HUES64 (cell line): ENCODE measurements around the gene RBM18.

Experiments
- H3K27ac ChIP-seq: 2 replicates; pipeline ENCODE4 v1.7.0; 2013; ENCODE audit warnings: low read depth, low read length, inconsistent platforms
- H3K27me3 ChIP-seq: 2 replicates; pipeline ENCODE4 v1.6.1; 2013; ENCODE audit warnings: mild to moderate bottlenecking, low read length; ENCODE audit not compliant: insufficient read depth
- H3K36me3 ChIP-seq: 2 replicates; pipeline ENCODE4 v1.6.1; 2013; ENCODE audit warnings: mild to moderate bottlenecking, low read length; ENCODE audit not compliant: insufficient read depth
- H3K4me1 ChIP-seq: 2 replicates; pipeline ENCODE4 v1.6.1; 2013; ENCODE audit warnings: mild to moderate bottlenecking, low read length, moderate library complexity; ENCODE audit not compliant: insufficient read depth
- H3K4me3 ChIP-seq: 2 replicates; pipeline ENCODE4 v1.5.1; 2013; ENCODE audit warnings: mild to moderate bottlenecking, low read length, moderate library complexity
- H3K9ac ChIP-seq: 2 replicates; pipeline ENCODE4 v1.6.1; 2013; ENCODE audit warnings: mild to moderate bottlenecking, low read depth, low read length
- H3K9me3 ChIP-seq: 2 replicates; pipeline ENCODE4 v1.6.1; 2013; ENCODE audit warnings: low read depth, low read length; ENCODE audit not compliant: insufficient read depth
- WGBS: fragments of 150-250, 120-280 bp; methylation state at CpG from one replicate; pipeline ENCODE4 v1.1.7; 2013; ENCODE audit warnings: missing lambda C conversion rate; 5-methylcytosine and 5-hydroxymethylcytosine counted together

Gene RBM18

GRCh38 chr9:122256206-122256605 lies 8.4 kb downstream of the RBM18 start:
- H3K9ac ChIP-seq: no peak overlapping the region

GRCh38 chr9:122254761-122255160 lies 9.9 kb downstream of the RBM18 start:
- no peaks in the 10 kb centered on the region for H3K9me3 ChIP-seq
- H3K4me3 ChIP-seq: no peak overlapping the region
- H3K36me3 ChIP-seq: peaks cover 54% of the 10 kb centered on the region
- H3K27me3 ChIP-seq: no peaks in the 10 kb centered on the region
- no peak overlapping the region for H3K9ac ChIP-seq
- WGBS: 84% methylated on average over 3 of the region's 3 CpGs
- H3K27ac ChIP-seq: no peak overlapping the region
- H3K4me1 ChIP-seq: peaks cover 25% of the 10 kb centered on the region

More at GRCh38 chr9:122256206-122256605, 8.4 kb downstream of the RBM18 start:
- Histone ChIP-seq H3K4me1 (peaks cover 25% of the 10 kb centered on the region), H3K4me3 (no peak overlapping the region), H3K27me3 (no peaks in the 10 kb centered on the region), H3K9me3 (no peaks in the 10 kb centered on the region), H3K36me3 (peaks cover 51% of the 10 kb centered on the region), H3K27ac (no peak overlapping the region; the same call in 1 of the 2 replicates)
- 88% methylated on average over 5 of the region's 5 CpGs for WGBS

DNA sequence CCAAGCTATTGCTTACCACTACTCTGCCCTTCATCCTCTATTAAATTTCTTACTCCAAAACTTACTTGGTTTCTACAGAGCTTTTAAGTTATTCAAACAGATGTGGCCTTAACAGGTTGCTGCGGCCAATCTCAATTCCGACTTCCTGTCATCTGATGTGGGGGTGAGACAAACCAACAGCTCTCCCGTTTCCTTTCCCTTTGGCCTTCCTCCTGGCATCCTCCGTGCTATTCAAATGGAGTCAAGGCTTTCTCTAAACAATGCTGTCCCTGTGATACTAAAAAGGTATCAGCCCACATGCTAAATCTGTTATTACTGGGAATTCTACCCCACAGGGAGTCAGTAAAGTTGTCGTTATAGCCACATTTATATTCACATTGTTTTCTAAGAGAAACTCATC lies 11.8 kb downstream of the RBM18 start:
- 45% methylated on average over 5 of the region's 5 CpGs for WGBS
- Histone ChIP-seq H3K27me3 (no peaks in the 10 kb centered on the region), H3K4me1 (peaks cover 25% of the 10 kb centered on the region), H3K9me3 (no peaks in the 10 kb centered on the region), H3K36me3 (peaks cover 51% of the 10 kb centered on the region), H3K4me3 (no peak overlapping the region), H3K9ac (no peak overlapping the region), H3K27ac (0 out of 2 replicates have a peak overlapping the region, but pooled peaks have one; percentile 22)

DNA sequence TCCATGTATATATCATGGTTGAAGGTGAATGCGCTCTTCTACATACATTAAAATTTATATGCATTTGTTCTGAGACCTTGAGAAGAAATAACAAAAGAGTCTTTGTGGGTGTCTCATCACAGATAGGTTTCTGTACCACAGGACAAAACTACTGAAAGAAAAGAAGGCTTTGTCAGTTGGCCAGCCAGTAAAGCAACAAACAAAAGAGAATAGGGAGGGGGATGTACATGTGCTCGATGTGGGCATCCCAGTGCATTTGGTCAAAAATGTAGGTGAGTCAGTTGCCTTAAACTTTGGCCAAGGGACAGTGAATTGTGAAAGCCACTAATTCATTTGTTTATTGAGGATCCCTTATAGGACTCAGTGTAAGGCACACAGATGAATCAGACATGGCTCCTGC lies 13.3 kb downstream of the RBM18 start:
- no peaks in the 10 kb centered on the region for H3K27me3 ChIP-seq
- H3K36me3 ChIP-seq: peaks cover 60% of the 10 kb centered on the region
- H3K4me1 ChIP-seq: peaks cover 22% of the 10 kb centered on the region
- H3K9ac ChIP-seq: no peak overlapping the region
- no peak overlapping the region for H3K4me3 ChIP-seq
- no peak overlapping the region for H3K27ac ChIP-seq
- WGBS: 95% methylated on average over 1 of the region's 2 CpGs
- no peaks in the 10 kb centered on the region for H3K9me3 ChIP-seq

GRCh38 chr9:122248448-122248865 lies 16.2 kb downstream of the RBM18 start:
- WGBS: 92% methylated on average over 5 of the region's 5 CpGs
- Histone ChIP-seq H3K4me1 (peaks cover 11% of the 10 kb centered on the region), H3K9ac (no peak overlapping the region), H3K4me3 (no peak overlapping the region), H3K9me3 (no peaks in the 10 kb centered on the region), H3K36me3 (peaks cover 77% of the 10 kb centered on the region), H3K27ac (no peak overlapping the region), H3K27me3 (no peaks in the 10 kb centered on the region)

GRCh38 chr9:122246666-122247065 lies 18.0 kb downstream of the RBM18 start:
- no peaks in the 10 kb centered on the region for H3K27me3 ChIP-seq
- no peaks in the 10 kb centered on the region for H3K9me3 ChIP-seq
- H3K4me1 ChIP-seq: no peaks in the 10 kb centered on the region
- WGBS: 99% methylated on average over 3 of the region's 3 CpGs
- H3K36me3 ChIP-seq: peaks cover 84% of the 10 kb centered on the region
- no peak overlapping the region for H3K4me3 ChIP-seq
- no peak overlapping the region for H3K9ac ChIP-seq
- no peak overlapping the region for H3K27ac ChIP-seq

GRCh38 chr9:122244349-122244748 lies 20.3 kb downstream of the RBM18 start:
- Histone ChIP-seq H3K9ac (no peak overlapping the region), H3K36me3 (peaks cover 81% of the 10 kb centered on the region), H3K4me1 (no peaks in the 10 kb centered on the region), H3K4me3 (no peak overlapping the region), H3K9me3 (no peaks in the 10 kb centered on the region), H3K27ac (no peak overlapping the region), H3K27me3 (no peaks in the 10 kb centered on the region)
- WGBS: 100% methylated on average over 3 of the region's 3 CpGs

GRCh38 chr9:122239722-122240121 lies 24.9 kb downstream of the RBM18 start:
- H3K36me3 ChIP-seq: peaks cover 46% of the 10 kb centered on the region
- no peak overlapping the region for H3K4me3 ChIP-seq
- peaks cover 6% of the 10 kb centered on the region; the same call in 1 of the 2 replicates for H3K27me3 ChIP-seq
- no peaks in the 10 kb centered on the region for H3K9me3 ChIP-seq
- WGBS: 93% methylated on average over 5 of the region's 5 CpGs
- no peaks in the 10 kb centered on the region for H3K4me1 ChIP-seq
- H3K27ac ChIP-seq: no peak overlapping the region
- H3K9ac ChIP-seq: no peak overlapping the region

DNA sequence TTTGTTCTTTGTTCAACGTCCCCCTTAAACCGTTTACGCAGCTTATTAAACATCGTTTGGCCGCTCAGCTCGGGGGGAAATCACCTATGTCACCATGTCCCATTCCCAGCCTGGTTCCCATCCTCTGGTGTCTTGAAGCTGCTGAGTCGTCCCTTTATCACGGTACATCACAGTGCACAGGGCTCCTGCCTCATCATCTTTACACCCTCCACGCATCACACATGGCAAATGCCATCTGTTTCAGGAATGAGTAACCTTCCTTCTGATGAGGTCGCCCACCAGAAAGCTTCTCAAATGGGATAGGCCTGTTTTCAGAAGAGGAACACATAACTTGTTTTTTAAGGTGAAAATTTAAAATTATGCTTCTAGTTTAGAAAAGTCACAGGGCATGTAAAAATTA lies 28.0 kb downstream of the RBM18 start:
- WGBS: 91% methylated on average over 10 of the region's 10 CpGs
- peaks cover 19% of the 10 kb centered on the region for H3K36me3 ChIP-seq
- H3K9me3 ChIP-seq: no peaks in the 10 kb centered on the region
- H3K4me1 ChIP-seq: peaks cover 5% of the 10 kb centered on the region; the same call in 1 of the 2 replicates
- H3K4me3 ChIP-seq: no peak overlapping the region
- peaks cover 35% of the 10 kb centered on the region for H3K27me3 ChIP-seq
- H3K27ac ChIP-seq: no peak overlapping the region
- H3K9ac ChIP-seq: no peak overlapping the region

DNA sequence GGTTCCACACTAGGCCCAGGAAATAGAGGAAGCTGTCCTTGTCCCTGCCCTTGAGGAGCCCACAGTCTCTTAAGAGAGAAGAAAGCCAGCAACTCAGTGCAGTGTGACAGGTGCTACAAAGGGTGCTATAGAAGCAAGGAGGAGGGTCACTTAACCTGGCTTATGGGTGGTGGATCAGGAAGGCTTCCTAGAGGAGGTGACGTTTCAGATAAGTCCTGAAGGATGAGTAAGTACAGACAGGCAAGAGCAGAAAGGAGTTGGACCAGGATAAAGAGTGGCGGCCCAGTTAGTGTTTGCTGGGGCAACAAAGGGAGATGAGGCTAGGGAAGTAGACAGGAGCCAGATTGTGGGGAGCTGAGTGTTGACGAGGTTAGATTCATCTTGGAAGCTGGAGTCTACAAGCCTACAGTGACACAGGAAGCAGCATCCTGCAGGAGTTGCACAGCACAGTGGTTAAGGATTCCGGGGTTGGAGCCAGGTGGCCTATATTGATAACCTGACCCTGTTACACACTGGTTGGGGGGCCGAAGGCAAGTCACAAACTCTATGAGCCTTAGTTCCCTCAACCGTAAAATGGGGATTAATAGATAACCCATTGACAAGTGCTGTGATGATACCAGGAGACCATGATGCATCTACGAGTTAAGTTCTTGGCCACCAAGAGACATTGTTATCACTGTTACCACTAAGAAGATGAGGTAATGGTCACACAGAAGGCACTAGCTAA lies 30.5 kb downstream of the RBM18 start:
- Histone ChIP-seq H3K27ac (no peak overlapping the region), H3K4me3 (no peak overlapping the region), H3K4me1 (peaks cover 8% of the 10 kb centered on the region; the same call in 1 of the 2 replicates), H3K36me3 (no peaks in the 10 kb centered on the region), H3K27me3 (peaks cover 60% of the 10 kb centered on the region), H3K9me3 (no peaks in the 10 kb centered on the region), H3K9ac (no peak overlapping the region)
- WGBS: 93% methylated on average over 7 of the region's 7 CpGs

- no peak overlapping the region for H3K27ac ChIP-seq
- H3K9me3 ChIP-seq: no peaks in the 10 kb centered on the region
- WGBS: 74% methylated on average over 4 of the region's 6 CpGs
- H3K36me3 ChIP-seq: no peaks in the 10 kb centered on the region
- peaks cover 10% of the 10 kb centered on the region; the same call in 1 of the 2 replicates for H3K4me1 ChIP-seq
- H3K27me3 ChIP-seq: peaks cover 73% of the 10 kb centered on the region
- no peak overlapping the region for H3K4me3 ChIP-seq
- no peak overlapping the region for H3K9ac ChIP-seq
Measured at GRCh38 chr9:122232796-122233306, 31.8 kb downstream of the RBM18 start.
